NB4 (cell line): ENCODE data around the gene AMHR2.
"Not testable (repeated sequence)": the region's sequence is repeated elsewhere in the genome, so short reads cannot be mapped to it uniquely, and the experiment has no call there.

ENCODE experiments used
- DNase-seq: peaks from one replicate; pipeline ENCODE4 v3.0.0; 2010; ENCODE audit warnings: low read depth
- H3K4me3 ChIP-seq: one replicate; pipeline ENCODE4 v1.5.1; 2011; ENCODE audit warnings: mild to moderate bottlenecking, low read depth, low read length, moderate library complexity
- MYC ChIP-seq: IDR thresholded peaks from 2 replicates; pipeline ENCODE4 v1.6.1; 2011; ENCODE audit warnings: low read depth, low read length
- POLR2A ChIP-seq: IDR thresholded peaks from 2 replicates; pipeline ENCODE4 v1.6.1; 2011; ENCODE audit warnings: mild to moderate bottlenecking; ENCODE audit not compliant: insufficient read length; ENCODE audit errors: extremely low read depth
- TF ChIP-seq, protein P1 (sequence below): IDR thresholded peaks from 2 replicates; pipeline ENCODE4 v1.6.1; 2011; ENCODE audit warnings: low read depth, low read length
- TF ChIP-seq, protein P2 (sequence below): IDR thresholded peaks from one replicate; pipeline ENCODE4 v1.5.1; 2012; ENCODE audit warnings: low read depth, low read length

Gene AMHR2

DNA sequence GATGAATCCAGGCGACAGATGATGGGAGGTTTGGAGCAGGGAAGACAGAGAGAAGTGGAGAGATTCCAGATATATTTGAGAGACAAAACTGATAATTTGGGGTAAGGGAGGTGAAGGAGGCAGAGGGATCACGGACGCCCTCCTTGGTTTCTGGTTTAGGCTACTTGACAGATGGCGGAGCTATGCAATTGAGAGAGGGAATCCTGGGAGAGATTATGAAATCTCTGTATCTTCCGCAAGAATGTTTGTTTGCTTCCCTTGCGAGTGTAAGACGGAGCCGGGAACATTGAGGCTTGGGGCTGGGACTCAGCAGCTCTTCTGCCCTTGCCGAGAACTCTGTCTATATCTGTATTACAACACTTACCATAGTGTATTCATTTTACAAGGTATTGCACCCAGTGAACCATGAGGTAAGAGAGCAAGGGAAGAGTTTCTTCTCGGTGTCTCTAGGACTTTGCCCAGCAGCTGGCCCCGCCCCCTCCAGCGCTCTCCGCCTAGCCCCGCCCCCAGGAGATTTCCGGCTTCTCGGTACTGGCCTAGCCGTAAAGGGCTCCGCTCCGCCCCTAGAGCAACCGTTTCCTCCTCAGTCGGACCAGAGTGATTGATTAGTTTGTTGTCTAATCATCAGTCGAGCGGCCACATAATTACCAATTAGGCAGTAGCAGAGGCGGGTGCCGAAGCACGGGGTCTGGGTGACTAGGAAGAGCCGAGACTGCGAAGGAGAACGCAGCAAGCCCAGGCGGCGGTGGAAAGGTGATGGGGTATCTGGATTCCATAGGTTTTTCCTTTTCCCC is 17.6 kb downstream of the AMHR2 start, which contains the start of gene PRR13:
Gene PRR13 (plus strand): TSS at position 695 of the 794 bp plus-strand sequence. CDS start 981 bp downstream, outside the sequence.
- peak within 1 kb of the TSS; percentile 100 for H3K4me3 ChIP-seq
- TF ChIP-seq, protein P1, sequence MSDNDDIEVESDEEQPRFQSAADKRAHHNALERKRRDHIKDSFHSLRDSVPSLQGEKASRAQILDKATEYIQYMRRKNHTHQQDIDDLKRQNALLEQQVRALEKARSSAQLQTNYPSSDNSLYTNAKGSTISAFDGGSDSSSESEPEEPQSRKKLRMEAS = peak; percentile 65
- TF ChIP-seq, protein P2, sequence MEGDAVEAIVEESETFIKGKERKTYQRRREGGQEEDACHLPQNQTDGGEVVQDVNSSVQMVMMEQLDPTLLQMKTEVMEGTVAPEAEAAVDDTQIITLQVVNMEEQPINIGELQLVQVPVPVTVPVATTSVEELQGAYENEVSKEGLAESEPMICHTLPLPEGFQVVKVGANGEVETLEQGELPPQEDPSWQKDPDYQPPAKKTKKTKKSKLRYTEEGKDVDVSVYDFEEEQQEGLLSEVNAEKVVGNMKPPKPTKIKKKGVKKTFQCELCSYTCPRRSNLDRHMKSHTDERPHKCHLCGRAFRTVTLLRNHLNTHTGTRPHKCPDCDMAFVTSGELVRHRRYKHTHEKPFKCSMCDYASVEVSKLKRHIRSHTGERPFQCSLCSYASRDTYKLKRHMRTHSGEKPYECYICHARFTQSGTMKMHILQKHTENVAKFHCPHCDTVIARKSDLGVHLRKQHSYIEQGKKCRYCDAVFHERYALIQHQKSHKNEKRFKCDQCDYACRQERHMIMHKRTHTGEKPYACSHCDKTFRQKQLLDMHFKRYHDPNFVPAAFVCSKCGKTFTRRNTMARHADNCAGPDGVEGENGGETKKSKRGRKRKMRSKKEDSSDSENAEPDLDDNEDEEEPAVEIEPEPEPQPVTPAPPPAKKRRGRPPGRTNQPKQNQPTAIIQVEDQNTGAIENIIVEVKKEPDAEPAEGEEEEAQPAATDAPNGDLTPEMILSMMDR = no peak
- TF ChIP-seq POLR2A (peak; percentile 89), MYC (peak; percentile 76)
- peak; percentile 100 for DNase-seq

- H3K4me3 ChIP-seq = peak overlapping the region; percentile 25
- TF ChIP-seq MYC (no peak), POLR2A (no peak)
- TF ChIP-seq, protein P2 = no peak
- TF ChIP-seq, protein P1 = no peak
- no peak for DNase-seq
Measured at GRCh38 chr12:53443955-53444354, 20.3 kb downstream of the AMHR2 start.

- DNase-seq = not testable (repeated sequence)
- H3K4me3 ChIP-seq = peak overlapping the region; percentile 21
Measured at GRCh38 chr12:53444593-53445325, 21.1 kb downstream of the AMHR2 start.

- TF ChIP-seq, protein P2 = no peak
- H3K4me3 ChIP-seq = no peak overlapping the region
- no peak for DNase-seq
Measured at GRCh38 chr12:53450936-53451335, 27.3 kb downstream of the AMHR2 start.

DNA sequence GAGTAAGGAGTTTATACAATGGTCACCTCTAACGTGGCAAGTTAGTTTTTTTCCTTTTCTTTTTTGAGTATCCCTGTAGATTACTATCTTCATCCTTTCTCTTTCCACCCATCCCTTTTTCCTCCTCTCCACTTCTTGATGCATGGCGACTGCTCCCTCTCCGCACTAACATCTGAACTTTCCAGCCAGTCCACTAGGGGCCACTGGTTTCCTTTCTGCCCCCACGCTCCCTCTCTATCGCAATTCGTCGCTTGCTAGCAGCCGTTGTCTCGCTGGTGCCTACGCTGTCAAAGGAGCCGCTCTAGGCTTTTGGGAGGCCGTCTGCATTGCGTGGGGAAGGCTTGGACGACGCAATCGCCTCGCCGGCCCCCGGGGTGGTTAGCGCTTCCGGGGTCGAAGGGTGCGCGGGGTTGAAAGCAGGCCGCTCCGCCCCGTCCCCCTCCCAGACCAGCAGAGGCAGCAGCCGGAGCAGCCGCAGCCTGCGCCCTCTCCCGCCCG is 28.1 kb downstream of the AMHR2 start, which contains the start of gene PCBP2:
Gene PCBP2 (plus strand): TSS at position 442 of the 498 bp plus-strand sequence. CDS start 2,699 bp downstream, outside the sequence.
- peak; percentile 100 for DNase-seq
- TF ChIP-seq, protein P1 = 0 out of 2 replicates have a peak, but pooled peaks have one; percentile 39
- TF ChIP-seq MYC = peak; percentile 65; the same call in 1 of the 2 replicates
- peak; percentile 69 for TF ChIP-seq POLR2A
- TF ChIP-seq, protein P2 = peak; percentile 96
- H3K4me3 ChIP-seq = peak within 1 kb of the TSS; percentile 85
